H9 (cell line): ENCODE measurements around the gene C1orf198. TPM values are rescaled to one million over a fixed set of nuclear protein-coding genes. Genes with fewer than 3 reads are reported as not detected.

Experiments
- DNase-seq: peaks from one replicate; pipeline ENCODE4 v3.0.0-alpha.2; 2017
- H2AFZ ChIP-seq: one replicate; pipeline ENCODE4 v1.6.1; 2013; ENCODE audit warnings: mild to moderate bottlenecking, low read length, control low read depth, moderate library complexity
- H2AK5ac ChIP-seq: 2 replicates; pipeline ENCODE4 v1.6.1; 2013; ENCODE audit warnings: low read length, control low read depth, mixed read lengths; ENCODE audit not compliant: insufficient read length
- H2BK120ac ChIP-seq: one replicate; pipeline ENCODE4 v1.6.1; 2013; ENCODE audit warnings: low read depth, mild to moderate bottlenecking, low read length, control low read depth, inconsistent platforms; ENCODE audit not compliant: poor library complexity, severe bottlenecking
- H2BK12ac ChIP-seq: 2 replicates; pipeline ENCODE4 v1.6.1; 2013; ENCODE audit warnings: low read length, control low read depth, mixed read lengths, low read depth; ENCODE audit not compliant: insufficient read length
- H2BK15ac ChIP-seq: 2 replicates; pipeline ENCODE4 v1.6.1; 2013; ENCODE audit warnings: low read depth, low read length, control low read depth
- H2BK20ac ChIP-seq: one replicate; pipeline ENCODE4 v1.6.1; 2013; ENCODE audit warnings: low read depth, mild to moderate bottlenecking, low read length, control low read depth, inconsistent platforms; ENCODE audit not compliant: poor library complexity, severe bottlenecking
- H2BK5ac ChIP-seq: 2 replicates; pipeline ENCODE4 v1.6.1; 2013; ENCODE audit warnings: low read length, control low read depth, mixed read lengths; ENCODE audit not compliant: insufficient read length
- H3K14ac ChIP-seq: 2 replicates; pipeline ENCODE4 v1.6.1; 2013; ENCODE audit warnings: low read length, control low read depth; ENCODE audit not compliant: insufficient read depth
- H3K18ac ChIP-seq: 2 replicates; pipeline ENCODE4 v1.6.1; 2013; ENCODE audit warnings: low read depth, mild to moderate bottlenecking, mixed read lengths, low read length, control low read depth; ENCODE audit not compliant: insufficient read length
- H3K23ac ChIP-seq: 2 replicates; pipeline ENCODE4 v1.6.1; 2013; ENCODE audit warnings: low read length, control low read depth, mixed read lengths, low read depth; ENCODE audit not compliant: insufficient read length
- H3K23me2 ChIP-seq: 2 replicates; pipeline ENCODE4 v1.6.1; 2013; ENCODE audit warnings: low read depth, mild to moderate bottlenecking, mixed read lengths, low read length, control low read depth; ENCODE audit not compliant: insufficient read length, poor library complexity, severe bottlenecking
- H3K27ac ChIP-seq: 2 replicates; pipeline ENCODE4 v1.5.1; 2013; ENCODE audit warnings: low read length, control low read depth, mixed read lengths, low read depth; ENCODE audit not compliant: insufficient read length
- H3K27me3 ChIP-seq: 2 replicates; pipeline ENCODE4 v1.6.1; 2013; ENCODE audit warnings: low read length, control low read depth, inconsistent platforms; ENCODE audit not compliant: insufficient read depth
- H3K4ac ChIP-seq: 2 replicates; pipeline ENCODE4 v1.6.1; 2013; ENCODE audit warnings: low read depth, mild to moderate bottlenecking, control low read depth, inconsistent platforms, low read length, moderate library complexity
- H3K4me1 ChIP-seq: 2 replicates; pipeline ENCODE4 v1.6.1; 2013; ENCODE audit warnings: low read length, control low read depth, inconsistent platforms; ENCODE audit not compliant: insufficient read depth
- H3K4me2 ChIP-seq: 2 replicates; pipeline ENCODE4 v1.6.1; 2013; ENCODE audit warnings: low read length, control low read depth, mixed read lengths; ENCODE audit not compliant: insufficient read length, insufficient read depth
- H3K56ac ChIP-seq: 2 replicates; pipeline ENCODE4 v1.6.1; 2013; ENCODE audit warnings: low read depth, mild to moderate bottlenecking, mixed read lengths, low read length, control low read depth; ENCODE audit not compliant: insufficient read length
- H3K79me1 ChIP-seq: 2 replicates; pipeline ENCODE4 v1.6.1; 2013; ENCODE audit warnings: low read depth, mild to moderate bottlenecking, moderate library complexity, low read length, control low read depth, inconsistent platforms; ENCODE audit not compliant: insufficient read depth, poor library complexity, severe bottlenecking
- H3K79me2 ChIP-seq: 2 replicates; pipeline ENCODE4 v1.6.1; 2013; ENCODE audit warnings: low read length, control low read depth, inconsistent platforms; ENCODE audit not compliant: insufficient read depth
- H3K9ac ChIP-seq: 2 replicates; pipeline ENCODE4 v1.6.1; 2013; ENCODE audit warnings: low read length, control low read depth, mixed read lengths; ENCODE audit not compliant: insufficient read length; ENCODE audit errors: extremely low read depth
- H3K9me3 ChIP-seq: one replicate; pipeline ENCODE4 v1.6.1; 2013; ENCODE audit warnings: low read depth, low read length, inconsistent platforms; ENCODE audit not compliant: control insufficient read depth
- H3T11ph ChIP-seq: one replicate; pipeline ENCODE4 v1.6.1; 2013; ENCODE audit warnings: mild to moderate bottlenecking, low read length, control low read depth, inconsistent platforms
- H4K20me1 ChIP-seq: one replicate; pipeline ENCODE4 v1.6.1; 2013; ENCODE audit not compliant: control insufficient read depth, insufficient read length, insufficient read depth
- H4K5ac ChIP-seq: 2 replicates; pipeline ENCODE4 v1.6.1; 2013; ENCODE audit warnings: low read depth, mild to moderate bottlenecking, mixed read lengths, low read length, control low read depth; ENCODE audit not compliant: insufficient read length
- H4K8ac ChIP-seq: replicated peaks from 2 replicates; pipeline ENCODE4 v1.6.1; 2013; ENCODE audit warnings: low read length, control low read depth, mixed read lengths, low read depth; ENCODE audit not compliant: insufficient read length
- H4K91ac ChIP-seq: 2 replicates; pipeline ENCODE4 v1.6.1; 2013; ENCODE audit warnings: low read depth, mild to moderate bottlenecking, moderate library complexity, mixed read lengths, low read length, control low read depth; ENCODE audit not compliant: insufficient read length
- H3K27ac Mint-ChIP-seq, 3 experiments: 2 replicates in 2 of 3; 3 replicates in 1 of 3; pipeline ENCODE4 v1.8.0; 2020 to 2021; ENCODE audit warnings: mixed read lengths in 3 of 3, mild to moderate bottlenecking in 1 of 3, moderate library complexity in 1 of 3
- H3K27me3 Mint-ChIP-seq: 2 replicates; pipeline ENCODE4 v1.8.0; 2021; ENCODE audit warnings: low read depth, mild to moderate bottlenecking, moderate library complexity, mixed read lengths
- H3K36me3 Mint-ChIP-seq, 3 experiments: 2 replicates in 2 of 3; 3 replicates in 1 of 3; pipeline ENCODE4 v1.8.0; 2020 to 2021; ENCODE audit warnings: low read depth in 3 of 3, mixed read lengths in 3 of 3; ENCODE audit not compliant: insufficient read depth in 1 of 3
- H3K4me1 Mint-ChIP-seq, 2 experiments: 2 replicates each; pipeline ENCODE4 v1.8.0; 2020; ENCODE audit warnings: mixed read lengths in 2 of 2
- H3K4me3 Mint-ChIP-seq, 2 experiments: 2 replicates in 1 of 2; 3 replicates in 1 of 2; pipeline ENCODE4 v1.8.0; 2020 to 2021; ENCODE audit warnings: mild to moderate bottlenecking in 2 of 2, mixed read lengths in 2 of 2, moderate library complexity in 1 of 2
- H3K9me3 Mint-ChIP-seq, 2 experiments: 2 replicates in 1 of 2; 3 replicates in 1 of 2; pipeline ENCODE4 v1.8.0; 2020; ENCODE audit warnings: mild to moderate bottlenecking in 2 of 2, mixed read lengths in 2 of 2, moderate library complexity in 1 of 2
- CTCF ChIP-seq: fragments of 200-600 bp; sonication (generic); conservative IDR thresholded peaks from 3 replicates; pipeline ENCODE4 v1.8.0; 2021; ENCODE audit warnings: antibody characterized with exemption, mild to moderate bottlenecking
- WGBS: extraction: QIAGEN DNeasy Blood & Tissue Kit; methylation state at CpG from one replicate; pipeline ENCODE4 v1.1.7; 2013; ENCODE audit warnings: missing lambda C conversion rate, low lambda C conversion rate, mixed read lengths; ENCODE audit not compliant: insufficient read length; ENCODE audit errors: extremely low coverage; 5-methylcytosine and 5-hydroxymethylcytosine counted together
- total RNA-seq: library from RNA; stranded (reverse); gene quantifications from 2 replicates; pipeline ENCODE4 v1.2.1, GENCODE V29; 2021

C1orf198 gene
- total RNA-seq, 1 experiment from 2014 or later = 28.9 TPM

- no peak overlapping the region for H2BK120ac ChIP-seq
- peaks cover 0 to 6% (median 0%) of the 10 kb centered on the region in 3 experiments; a peak in 2 of 7 replicates for H3K36me3 Mint-ChIP-seq
- no CpG with 5 or more reads among the region's 2 CpGs for WGBS
- no peaks in the 10 kb centered on the region for H3K23me2 ChIP-seq
- no peak overlapping the region for H2BK5ac ChIP-seq
- H3T11ph ChIP-seq = no peak overlapping the region
- H2BK15ac ChIP-seq = no peak overlapping the region
- H3K27ac Mint-ChIP-seq = no peak overlapping the region
- H2BK12ac ChIP-seq = no peak overlapping the region
- H3K9ac ChIP-seq = no peak overlapping the region
- no peak for DNase-seq
- no peak overlapping the region for H3K27ac ChIP-seq
- H3K79me1 ChIP-seq = no peaks in the 10 kb centered on the region
- H3K4ac ChIP-seq = no peak overlapping the region
- H2BK20ac ChIP-seq = no peak overlapping the region
- no peaks in the 10 kb centered on the region; the same call in 1 of the 2 replicates for H3K27me3 ChIP-seq
- H3K4me3 Mint-ChIP-seq = no peak overlapping the region
- peaks cover 12 to 13% of the 10 kb centered on the region in 2 experiments for H3K9me3 Mint-ChIP-seq
- H3K27me3 Mint-ChIP-seq = peaks cover 72% of the 10 kb centered on the region
- H4K8ac ChIP-seq = no peak overlapping the region
- H2AFZ ChIP-seq = no peak overlapping the region
- H3K56ac ChIP-seq = no peak overlapping the region
- no peaks in the 10 kb centered on the region for H3K4me1 ChIP-seq
- no peak overlapping the region for H3K18ac ChIP-seq
- no peaks in the 10 kb centered on the region for H3K79me2 ChIP-seq
- no peak overlapping the region for H4K91ac ChIP-seq
- 0 out of 4 replicates have a peak, but pooled peaks cover 0 to 3% of the 10 kb centered on the region in 2 experiments for H3K4me1 Mint-ChIP-seq
- H3K4me2 ChIP-seq = no peak overlapping the region
- H3K9me3 ChIP-seq = no peaks in the 10 kb centered on the region
- no peak overlapping the region for H2AK5ac ChIP-seq
- H4K5ac ChIP-seq = no peak overlapping the region
- H3K23ac ChIP-seq = no peak overlapping the region
- no peaks in the 10 kb centered on the region for H4K20me1 ChIP-seq
- no peak for TF ChIP-seq CTCF
- H3K14ac ChIP-seq = no peak overlapping the region
Observed at GRCh38 chr1:230812568-230812967, 55.8 kb downstream of the C1orf198 start.
